HG03521 (cell line): ENCODE measurements around the gene ZNF143.
"Not testable (repeated sequence)": the region's sequence is repeated elsewhere in the genome, so short reads cannot be mapped to it uniquely, and the experiment has no call there.

ENCODE experiments used
- ATAC-seq: cut with Tn5 transposase; IDR thresholded peaks from one replicate; pipeline ENCODE4 v1.9.1; 2021; ENCODE audit warnings: mild to moderate bottlenecking, moderate library complexity; ENCODE audit not compliant: unreplicated experiment

The ZNF143 gene

DNA sequence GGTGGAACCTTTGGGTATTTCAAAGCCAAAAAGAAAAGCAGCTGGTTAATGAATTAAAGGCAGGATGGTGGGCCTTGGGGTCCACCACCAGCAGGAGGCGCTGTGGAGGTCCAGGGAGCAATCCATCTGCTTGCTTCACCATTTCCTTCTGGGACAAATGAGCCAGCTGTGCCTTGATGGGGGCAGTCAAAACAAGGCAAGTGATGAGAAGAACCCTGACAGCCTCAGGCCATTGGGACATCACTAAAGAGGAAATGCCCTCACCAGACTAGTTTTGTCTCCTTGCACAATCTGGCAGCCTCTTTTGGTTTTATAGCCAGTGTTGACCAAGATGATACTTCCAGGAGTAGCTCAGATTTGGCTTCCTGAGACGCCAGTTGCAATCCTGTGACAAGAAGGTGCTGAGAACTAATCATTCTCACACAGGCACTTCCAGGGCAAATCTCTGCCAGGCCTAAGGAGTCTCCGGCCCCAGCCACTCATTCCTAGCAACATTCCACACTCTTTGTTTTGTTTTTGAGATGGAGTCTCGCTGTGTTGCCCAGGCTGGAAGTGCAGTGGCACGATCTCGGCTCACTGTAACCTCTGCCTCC, 74.5 kb downstream of the ZNF143 start:
- no peak for ATAC-seq

DNA sequence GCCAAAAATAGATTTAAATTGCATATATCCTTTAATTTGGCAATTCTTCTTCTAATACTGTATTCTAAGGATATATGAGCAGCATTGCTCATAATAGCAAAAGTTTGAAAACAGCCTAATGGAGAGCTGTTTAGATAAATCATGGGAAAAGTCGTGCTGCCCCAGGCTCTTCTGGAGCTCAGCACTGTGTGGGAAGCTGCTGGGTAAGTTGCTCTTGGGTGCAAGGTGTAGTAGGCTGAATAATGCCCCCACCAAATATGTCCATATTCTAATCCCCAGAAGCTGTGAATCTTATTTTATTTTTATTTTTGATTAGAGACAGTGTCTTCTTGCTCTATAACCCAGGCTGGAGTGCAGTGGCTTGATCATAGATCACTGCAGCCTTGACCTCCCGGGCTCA, 77.7 kb downstream of the ZNF143 start:
- ATAC-seq, result no peak

DNA sequence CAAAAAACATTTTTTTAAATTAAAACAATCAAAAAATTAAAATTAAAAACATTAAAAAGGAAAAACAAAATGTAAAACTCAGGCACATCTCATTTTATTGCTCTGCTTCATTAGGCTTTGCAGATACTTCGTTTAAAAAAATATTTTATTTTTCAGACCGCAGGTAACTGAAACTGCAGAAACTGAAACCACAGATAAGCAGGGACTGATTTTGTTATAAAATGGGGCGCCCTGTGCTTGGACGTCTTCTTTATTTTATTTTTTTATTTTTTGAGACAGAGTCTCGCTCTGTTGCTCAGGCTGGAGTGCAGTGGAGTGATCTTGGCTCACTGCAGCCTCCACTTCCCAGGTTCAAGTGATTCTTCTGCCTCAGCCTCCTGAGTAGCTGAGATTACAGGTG, 88.4 kb downstream of the ZNF143 start:
- not testable (repeated sequence) for ATAC-seq

DNA sequence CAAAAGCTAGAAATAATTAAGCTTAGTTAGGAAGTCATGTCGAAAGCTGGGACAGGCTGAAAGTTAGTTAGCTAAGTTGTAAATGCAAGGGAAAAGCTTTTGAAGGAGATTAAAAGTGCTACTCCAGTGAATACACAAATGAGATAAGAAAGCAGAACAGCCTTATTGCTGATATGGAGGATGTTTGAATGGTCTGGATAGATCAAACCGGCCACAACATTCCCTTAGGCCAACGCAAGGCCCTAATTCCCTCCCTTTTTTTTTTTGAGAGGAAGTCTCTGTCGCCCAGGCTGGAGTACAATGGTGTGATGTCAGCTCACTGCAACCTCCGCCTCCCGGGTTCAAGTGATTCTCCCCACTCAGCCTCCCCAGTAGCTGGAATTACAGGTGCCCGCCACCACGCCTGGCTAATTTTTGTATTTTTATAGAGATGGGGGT, 89.4 kb downstream of the ZNF143 start:
- ATAC-seq, result no peak

- ATAC-seq, result no peak
These were observed 100.6 kb downstream of the ZNF143 start for GRCh38 chr11:9561279-9561982.

GRCh38 chr11:9562716-9563115, 101.9 kb downstream of the ZNF143 start:
- no peak for ATAC-seq

- ATAC-seq, result no peak
These were observed 102.5 kb downstream of the ZNF143 start for GRCh38 chr11:9563196-9563730.

- ATAC-seq, result peak; percentile 77
These were observed 105.2 kb downstream of the ZNF143 start for GRCh38 chr11:9565822-9566560.

DNA sequence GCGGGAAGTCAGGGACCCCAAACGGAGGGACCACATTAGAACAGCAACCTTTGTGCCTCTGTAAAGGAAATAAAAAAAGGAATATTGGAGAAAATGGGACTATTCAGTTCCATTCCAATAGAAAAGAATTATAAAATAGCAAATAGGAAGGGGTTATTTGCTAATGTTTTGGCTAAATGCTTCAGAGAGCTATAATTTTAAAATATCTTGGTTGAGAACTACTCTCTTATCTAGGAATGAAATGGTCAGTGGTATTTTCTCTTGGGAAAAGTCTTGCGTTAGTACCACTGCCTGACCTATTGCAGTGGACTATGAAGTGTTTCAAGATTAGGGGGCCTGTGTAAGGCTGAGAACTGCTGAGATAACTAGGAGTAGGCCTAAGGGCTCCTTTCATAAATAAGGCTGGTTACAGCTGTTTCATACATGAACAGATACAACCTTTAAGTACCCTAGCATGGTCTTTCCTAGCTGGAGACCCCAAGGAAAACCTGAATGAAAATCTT, 105.8 kb downstream of the ZNF143 start:
- ATAC-seq, result no peak

- no peak for ATAC-seq
These were observed 106.6 kb downstream of the ZNF143 start for GRCh38 chr11:9567401-9567800.

DNA sequence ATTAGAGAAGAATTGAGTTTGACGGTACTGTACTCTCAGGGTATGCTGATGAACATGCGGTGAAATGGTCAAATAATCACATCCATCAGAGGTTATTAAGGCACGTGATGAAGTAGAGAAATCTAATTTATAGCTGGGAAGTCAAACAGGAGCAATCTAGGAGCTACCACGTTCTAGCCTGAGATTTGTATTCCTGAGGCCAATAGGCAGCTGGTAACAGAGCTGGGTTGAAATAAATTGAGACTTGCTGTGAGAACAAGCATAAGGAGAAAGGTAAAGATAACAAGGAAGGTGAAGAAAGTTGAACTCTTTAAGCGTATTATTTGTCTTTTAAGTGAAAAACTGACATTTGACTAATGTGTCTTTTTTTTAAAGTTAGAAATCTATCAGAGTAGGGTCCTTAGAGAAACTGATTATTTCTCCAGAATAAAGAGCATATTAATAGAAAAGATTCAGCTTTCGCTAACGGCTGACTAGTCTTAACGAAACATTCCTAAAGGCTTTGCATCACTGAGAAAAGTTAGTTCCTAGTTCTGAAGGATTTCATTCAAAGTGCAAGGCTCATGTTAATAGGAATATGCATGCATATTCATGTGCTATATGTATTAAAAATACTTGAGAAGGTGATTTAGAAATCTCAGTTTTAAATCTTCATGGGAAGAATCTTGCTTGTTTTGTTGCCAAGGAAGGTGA, 107.5 kb downstream of the ZNF143 start:
- ATAC-seq, result no peak

- ATAC-seq, result no peak
These were observed 108.2 kb downstream of the ZNF143 start for GRCh38 chr11:9568854-9569587.

DNA sequence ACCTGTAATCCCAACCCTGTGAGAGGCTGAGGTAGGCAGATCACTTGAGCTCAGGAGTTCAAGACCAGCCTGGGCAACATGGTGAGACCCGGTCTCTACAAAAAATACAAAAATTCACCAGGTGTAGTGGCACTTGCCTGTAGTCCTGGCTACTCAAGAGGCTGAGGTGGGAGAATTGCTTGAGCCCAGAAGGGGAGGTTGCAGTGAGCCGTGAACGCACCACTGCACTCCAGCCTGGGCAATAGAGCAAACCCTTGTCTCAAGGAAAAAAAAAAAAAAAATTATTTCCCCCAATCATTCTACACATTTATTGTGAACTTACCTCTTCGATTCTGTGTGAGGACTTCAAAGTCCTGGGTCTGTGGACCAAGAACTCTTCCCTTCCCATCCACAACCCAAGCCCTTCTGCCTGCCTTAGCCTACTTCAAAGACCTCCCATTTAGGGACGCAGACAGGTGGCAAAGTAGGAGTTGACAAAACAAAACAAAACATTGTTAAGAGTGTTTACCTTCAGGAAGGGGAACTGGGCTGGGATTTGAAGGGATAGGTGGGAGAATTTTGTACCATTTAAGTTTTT, 108.9 kb downstream of the ZNF143 start:
- ATAC-seq, result no peak

- ATAC-seq, result no peak
These were observed 109.7 kb downstream of the ZNF143 start for GRCh38 chr11:9570313-9571025.

- no peak for ATAC-seq
These were observed 110.4 kb downstream of the ZNF143 start for GRCh38 chr11:9571071-9571762.

DNA sequence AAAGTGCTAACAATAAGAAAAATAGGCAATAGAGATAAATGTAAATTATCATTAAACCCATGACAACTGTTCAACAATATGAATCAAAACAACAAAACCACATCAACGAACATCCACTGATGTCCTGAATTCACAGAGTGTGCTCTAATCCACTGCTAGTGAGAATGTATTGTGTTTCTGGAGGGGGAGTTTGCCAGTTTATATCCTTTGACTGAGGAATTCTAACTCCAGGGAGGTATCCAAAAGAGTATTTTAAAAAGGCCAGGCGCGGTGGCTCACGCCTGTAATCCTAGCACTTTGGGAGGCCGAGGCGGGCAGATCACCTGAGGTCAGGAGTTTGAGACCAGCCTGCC, 110.9 kb downstream of the ZNF143 start:
- no peak for ATAC-seq

- peak; percentile 72 for ATAC-seq
These were observed 112.4 kb downstream of the ZNF143 start, which contains the start of gene WEE1 for GRCh38 chr11:9573052-9573774. Gene WEE1 (plus strand): TSS chr11:9573670. CDS start chr11:9573934, 264 bp downstream.
